HG02642 (cell line): ENCODE results near the gene AGAP1.

Experiments used
- ATAC-seq: cut with Tn5 transposase; IDR thresholded peaks from one replicate; pipeline ENCODE4 v1.9.1; 2021; ENCODE audit warnings: mild to moderate bottlenecking; ENCODE audit not compliant: unreplicated experiment, poor library complexity

AGAP1 gene

DNA sequence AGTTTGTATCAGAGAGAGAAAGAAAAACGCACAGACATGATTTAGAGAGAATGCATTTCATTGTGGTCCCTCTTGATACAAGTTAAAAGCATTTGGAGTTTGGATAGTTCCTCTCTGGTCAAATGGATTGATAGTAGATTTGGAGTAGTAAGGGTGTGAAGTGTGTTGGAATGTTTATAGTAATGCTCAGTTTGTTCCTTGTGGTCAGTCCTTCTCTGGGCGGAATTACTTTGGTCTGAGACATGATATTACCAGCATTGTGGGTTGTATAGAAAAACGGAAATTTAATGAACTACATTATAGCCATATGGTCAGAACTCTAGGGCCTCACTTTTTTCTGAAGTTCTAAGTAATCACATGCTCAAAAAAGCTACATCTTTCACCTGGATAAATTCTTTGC is 178.9 kb downstream of the AGAP1 start:
- ATAC-seq: no peak

DNA sequence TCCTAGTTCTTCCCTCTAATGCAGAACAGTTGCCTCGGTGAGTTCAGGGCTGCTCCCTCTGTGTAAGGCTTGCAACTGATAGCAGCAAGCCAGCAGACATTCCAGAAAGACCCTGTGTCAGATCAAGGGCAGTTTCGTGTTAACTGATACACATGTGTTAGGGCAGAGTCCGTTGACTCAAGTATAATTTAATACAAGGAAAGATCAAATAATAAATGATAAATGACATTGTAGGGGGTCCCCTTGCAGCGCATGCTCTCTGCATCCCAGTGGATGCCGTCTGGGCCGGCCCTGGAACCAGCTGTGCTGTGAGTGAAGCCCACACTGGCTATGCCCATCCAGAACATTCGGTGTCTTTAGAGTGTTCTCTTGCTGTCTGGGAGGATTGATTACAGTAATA is 180.3 kb downstream of the AGAP1 start:
- no peak for ATAC-seq

DNA sequence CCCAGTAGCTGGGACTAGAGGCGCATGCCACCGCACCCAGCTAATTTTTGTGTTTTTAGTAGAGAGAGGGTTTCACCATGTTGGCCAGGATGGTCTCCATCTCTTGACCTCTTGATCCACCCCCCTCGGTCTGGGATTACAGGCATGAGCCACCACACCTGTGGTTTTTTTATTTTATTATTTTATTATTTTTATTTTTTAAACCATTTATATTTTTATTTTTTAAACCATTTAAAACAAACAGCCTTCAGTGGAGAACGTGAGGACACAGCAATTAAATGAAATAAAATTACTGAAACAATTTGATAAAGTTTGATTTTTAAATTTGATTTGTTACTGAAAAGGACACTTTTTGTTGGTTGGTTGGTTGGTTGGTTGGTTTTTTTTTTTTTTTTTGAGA is 181.0 kb downstream of the AGAP1 start:
- no peak for ATAC-seq

DNA sequence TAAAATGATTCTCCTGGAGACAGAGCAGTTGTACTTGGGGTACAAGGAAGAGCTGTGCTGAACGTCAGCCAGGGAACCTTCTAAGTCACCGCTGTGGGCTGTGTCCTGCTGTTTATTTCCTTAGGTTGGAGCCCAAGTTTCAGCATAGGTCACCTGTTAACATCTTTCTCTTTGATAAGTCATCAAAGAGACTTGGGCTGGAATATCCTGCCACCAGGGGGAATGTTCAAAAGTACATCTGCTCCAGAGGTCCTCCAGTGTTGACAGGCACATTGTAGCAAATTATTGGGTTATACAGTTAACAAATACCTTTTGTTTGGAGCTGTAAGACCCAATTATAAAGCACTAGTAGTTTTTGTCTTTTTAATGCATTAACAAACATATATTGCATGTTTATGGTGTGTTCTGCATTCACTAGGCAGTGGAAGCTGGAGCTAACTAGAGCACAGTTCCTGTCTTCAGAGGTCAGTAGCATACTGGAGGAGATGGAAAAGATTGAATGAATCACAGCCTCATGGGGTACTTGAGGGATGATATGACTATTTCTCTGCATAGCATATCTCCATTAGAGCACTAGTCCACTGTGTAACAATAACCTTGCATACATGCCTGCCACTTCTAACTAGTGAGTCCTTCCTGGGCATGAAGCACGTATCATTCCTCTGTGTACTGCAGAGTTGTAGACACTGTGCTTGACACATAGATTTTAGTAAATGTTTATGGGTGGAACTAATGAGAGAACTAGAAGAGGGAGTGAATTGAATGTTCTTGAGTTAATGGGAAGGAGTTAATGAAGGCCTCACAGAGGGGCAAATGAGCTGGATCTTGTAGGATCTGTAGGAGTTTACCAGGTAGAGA is 182.1 kb downstream of the AGAP1 start:
- ATAC-seq: no peak

DNA sequence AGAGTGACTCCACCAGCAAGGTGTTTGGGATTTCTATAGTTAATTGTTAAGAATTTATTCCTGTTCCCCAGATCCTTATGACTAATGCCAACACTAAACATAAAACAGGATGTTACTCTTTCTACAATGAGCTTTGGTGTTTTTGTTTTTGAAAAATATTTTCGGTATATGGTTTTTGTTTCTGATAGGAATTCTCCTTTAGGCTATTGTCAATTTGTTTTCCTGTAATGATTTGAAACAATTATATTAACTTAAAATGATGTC is 182.6 kb downstream of the AGAP1 start:
- ATAC-seq: no peak

DNA sequence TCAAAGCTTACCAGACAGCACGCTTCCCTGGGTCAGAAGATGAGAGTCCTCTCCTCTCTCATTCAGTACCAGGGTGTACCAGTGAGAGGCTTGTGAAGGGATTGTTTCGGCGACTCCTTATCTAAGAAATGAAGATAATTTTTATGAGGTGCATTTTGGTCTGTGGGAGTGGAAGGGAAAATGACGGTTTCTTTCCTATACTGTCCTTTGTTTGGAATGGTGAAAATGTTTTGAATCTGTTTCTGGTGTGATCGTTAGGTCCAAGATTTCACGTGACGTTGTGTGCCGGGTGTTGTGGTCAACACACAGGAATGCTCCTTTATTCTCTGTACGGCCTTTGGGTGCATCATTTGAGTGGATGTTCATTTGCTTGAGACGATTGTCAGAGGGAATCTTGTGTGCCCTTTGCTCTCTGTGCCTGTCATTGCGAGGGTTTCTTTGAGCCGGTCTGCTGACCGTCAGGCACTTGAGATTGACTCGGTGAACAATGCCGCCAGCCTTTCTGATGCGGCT is 183.5 kb downstream of the AGAP1 start:
- no peak for ATAC-seq

DNA sequence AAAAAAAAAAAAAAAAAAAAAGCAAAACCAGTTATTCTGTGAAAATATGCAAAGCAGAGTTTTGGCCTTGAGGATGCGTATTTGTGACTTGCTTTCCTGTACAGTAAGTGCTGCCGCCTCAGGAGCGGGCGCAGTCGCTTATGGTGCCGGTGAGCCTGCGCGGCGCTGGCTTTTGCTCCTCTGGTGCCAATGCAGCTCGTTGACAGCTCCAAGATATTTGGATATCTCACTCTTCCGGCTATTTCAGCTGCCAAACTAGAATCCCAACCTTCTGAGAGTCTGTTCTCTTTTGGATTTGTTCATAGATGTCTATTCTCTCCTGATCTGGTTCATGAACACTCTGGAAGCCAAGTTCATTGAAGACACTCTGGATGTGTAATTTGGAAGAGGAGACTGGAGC is 184.1 kb downstream of the AGAP1 start:
- ATAC-seq: no peak

DNA sequence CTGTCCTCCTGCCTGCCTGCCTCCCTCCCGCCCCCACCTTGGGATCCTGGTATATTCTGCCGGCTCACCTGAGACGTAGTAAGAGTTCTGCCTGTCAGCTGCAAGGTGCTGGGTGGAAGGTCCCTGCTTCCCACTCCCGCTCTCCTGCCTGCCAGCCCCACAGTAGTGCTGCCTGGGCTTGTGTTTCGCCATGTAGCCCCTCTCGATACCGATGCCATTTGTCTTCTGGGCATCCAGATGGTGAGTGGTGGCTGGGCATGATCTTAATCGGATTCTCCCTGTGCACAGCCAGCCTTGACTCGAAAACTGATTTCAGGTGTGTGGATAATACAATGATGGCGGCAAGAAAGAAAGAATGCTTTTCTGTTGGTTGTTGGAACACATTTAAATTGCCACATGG is 184.9 kb downstream of the AGAP1 start:
- no peak for ATAC-seq

DNA sequence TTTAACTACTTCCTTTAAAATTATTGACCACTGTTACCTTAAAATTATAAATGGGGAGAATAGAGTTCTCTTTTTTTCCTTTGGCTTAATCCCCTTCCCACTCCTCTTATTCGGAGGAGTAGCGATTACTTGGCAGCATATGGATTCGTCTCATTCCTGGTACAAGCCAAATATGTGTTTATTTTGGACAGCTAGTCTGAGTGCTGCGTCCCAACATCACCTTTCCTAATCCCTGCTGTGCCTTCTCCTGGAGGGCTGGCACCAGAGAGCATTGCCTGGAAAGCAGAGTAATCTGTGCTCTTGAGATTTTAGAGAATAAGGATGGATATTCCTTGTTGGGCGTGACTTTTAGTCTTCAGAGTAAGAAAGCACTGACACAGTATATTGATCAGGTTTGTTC is 185.6 kb downstream of the AGAP1 start:
- no peak for ATAC-seq

DNA sequence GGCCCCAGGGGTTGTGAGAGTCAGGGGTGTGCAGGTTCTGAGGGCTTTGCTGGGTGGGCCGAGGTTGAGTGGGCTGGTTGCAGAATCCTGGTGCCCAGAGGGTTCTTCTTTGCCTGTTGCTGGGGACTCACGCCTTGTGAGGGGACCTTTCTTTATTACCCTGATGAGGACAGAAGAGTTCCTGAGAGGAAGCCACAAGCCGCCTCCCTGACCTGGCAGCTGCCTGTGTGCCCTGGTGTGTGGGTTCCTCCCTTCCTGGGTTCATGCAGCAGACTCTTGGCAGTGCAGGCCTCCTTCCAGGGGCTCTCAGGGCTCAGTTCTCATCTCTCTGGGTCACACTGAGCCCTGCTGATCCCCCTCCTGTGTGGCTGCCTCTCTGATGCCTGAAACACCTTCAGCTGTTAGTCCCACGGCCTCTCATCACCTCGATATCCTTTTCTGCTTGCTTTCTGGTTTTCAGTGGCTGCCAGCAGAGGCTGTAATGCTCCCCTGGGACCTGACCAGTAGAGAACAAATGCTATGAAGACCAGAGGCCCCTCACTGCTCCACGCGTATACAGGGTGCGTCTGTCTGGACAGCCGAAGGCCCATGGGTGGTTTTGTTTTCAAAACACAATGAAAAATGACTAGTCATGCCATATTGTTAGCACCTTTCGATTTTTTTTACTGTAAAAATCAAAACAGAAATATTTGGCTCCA is 191.3 kb downstream of the AGAP1 start:
- ATAC-seq: no peak

DNA sequence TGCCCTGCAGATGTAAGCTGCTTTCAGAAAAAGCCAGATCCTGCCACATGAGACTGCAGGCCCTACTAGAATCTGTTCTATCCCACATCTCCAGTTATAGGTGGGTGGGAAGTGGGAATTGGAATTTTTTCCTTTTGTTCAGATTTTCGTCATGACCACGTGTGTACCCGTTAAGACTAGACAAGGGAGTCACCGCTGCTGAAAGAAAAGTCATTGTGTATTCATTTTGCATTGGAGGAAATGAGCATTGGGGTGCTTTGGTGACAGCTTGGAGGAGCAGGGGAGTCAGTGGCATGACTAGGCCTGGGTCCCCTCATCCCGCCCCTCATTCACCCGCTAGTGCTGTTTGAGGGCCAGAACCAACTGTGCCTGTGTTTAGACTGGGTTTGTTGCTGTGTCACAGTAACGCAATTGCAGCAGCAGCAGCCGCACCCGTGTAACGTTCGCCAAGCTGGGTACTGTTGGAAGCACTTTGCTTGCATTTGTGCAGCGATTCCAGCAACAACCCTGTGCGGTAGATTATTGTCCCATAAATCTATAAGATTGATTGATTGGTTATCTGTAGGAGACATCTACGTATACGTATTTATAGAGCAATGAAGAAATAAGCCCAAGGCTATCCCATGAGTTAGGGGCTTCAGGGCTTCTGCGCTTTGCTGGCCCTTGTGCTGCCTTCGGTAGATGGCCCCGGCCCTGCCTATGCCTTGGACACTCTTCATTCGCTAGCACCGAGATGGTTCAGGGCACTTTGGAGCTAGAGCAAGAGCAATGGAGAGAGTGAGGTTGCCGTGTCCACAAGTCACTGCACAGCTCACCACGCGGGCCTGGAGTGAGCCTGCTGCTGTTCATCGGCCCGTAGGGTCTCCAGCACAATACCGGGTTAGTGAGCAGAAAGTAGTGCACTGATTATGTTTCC is 194.9 kb downstream of the AGAP1 start:
- no peak for ATAC-seq

DNA sequence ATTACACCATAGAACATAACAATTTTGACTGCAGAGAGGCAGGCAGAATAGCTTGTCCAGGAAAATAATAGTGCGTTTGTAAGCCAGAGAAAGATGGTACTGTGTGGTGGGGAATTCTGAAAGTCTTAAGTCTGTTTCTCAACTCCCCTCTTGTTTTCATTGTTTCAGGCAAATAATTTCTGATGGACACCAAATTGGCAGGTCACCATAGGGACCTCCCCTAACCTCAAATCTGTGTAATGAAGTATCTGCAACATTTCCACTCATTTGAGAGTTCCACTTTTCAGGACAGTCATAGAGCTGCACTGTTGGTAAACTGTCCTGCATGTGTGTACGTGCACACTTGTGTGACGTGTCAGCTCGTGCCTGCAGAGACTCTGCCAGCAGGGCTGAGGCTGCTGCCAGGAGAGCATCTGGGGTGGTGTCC is 195.6 kb downstream of the AGAP1 start:
- no peak for ATAC-seq

DNA sequence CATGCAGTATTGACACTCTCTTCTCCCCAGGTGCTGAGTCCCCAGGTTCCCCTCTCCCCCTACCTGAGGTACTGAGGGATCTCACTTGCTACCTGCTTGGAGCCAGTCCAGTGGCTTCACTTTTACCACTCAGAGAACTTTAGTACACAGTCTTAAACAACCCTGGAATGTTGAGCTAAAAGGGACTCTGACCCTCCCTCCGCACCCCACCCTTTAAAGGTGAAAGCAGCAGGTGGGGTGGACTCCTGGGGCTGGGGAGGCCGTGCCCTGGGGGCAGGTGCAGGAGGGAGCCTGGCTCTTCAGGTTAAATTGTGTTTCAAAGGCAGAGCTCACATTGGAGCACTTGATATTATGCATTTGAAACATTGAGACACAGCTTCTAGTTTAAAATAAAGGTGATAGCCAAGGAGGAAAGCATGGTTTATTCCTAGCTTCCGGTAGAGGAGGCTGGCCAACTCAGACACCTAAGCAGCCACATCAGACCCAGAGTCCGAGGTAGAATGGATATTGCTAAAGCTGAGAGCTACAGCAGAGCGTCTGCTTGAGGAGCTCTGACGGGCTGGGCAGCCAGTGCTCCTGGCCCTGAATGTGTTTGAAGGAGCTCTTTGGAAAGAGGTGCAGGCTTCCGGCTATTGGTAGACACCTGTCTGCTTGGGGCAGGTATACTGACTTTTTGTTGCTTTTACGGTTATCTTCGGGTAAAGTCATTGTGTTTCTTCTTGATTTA is 196.4 kb downstream of the AGAP1 start:
- no peak for ATAC-seq

DNA sequence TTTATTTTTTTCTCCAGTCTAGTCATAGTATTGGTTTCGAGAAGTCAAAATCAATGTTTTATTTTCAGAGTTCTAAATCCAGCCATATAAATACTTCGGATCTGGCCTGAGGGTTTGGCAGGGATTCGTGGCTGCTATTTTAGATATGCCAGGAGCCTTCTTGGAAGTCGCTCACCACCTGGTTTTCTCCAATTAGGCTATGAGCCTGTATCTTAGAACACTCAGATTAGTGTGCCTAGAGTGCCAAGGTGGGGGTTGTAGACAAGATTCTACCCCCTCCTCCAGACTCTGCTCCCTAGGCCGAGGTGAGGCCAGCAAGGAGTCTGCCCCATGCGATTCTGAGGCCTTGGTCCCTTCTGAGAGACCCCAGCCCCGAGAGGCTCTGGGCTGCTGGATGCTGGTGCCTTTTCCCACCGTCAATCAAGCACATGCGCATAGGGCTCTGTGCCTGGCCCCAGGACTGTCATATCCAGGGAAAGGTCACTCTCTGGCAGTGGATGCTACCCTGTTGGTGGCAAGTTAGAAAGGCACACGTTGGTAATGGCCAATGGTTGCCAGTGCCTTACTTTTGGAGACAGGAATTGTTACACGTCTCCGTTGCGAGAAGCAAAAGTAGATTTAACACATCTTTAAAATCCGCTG is 197.1 kb downstream of the AGAP1 start:
- ATAC-seq: no peak

DNA sequence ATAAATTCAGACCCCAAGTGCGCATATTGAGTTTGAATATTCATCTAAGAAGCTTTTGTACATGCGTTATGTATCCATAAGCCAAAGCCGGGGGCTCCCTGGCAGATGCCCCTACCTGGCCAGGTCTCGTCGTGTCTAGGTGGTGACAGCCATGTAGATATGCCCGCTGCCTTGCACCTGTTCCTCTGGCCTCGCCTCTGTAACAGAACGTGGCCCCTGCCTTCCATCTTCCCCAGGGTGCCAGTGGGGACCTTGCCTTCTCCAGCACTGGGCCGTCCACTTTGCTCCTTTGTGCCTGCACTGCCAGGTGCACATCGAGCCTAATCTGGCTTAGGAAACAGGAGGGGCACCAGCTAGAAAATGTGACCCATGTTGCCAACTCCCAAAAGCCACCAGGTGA is 198.2 kb downstream of the AGAP1 start:
- no peak for ATAC-seq

DNA sequence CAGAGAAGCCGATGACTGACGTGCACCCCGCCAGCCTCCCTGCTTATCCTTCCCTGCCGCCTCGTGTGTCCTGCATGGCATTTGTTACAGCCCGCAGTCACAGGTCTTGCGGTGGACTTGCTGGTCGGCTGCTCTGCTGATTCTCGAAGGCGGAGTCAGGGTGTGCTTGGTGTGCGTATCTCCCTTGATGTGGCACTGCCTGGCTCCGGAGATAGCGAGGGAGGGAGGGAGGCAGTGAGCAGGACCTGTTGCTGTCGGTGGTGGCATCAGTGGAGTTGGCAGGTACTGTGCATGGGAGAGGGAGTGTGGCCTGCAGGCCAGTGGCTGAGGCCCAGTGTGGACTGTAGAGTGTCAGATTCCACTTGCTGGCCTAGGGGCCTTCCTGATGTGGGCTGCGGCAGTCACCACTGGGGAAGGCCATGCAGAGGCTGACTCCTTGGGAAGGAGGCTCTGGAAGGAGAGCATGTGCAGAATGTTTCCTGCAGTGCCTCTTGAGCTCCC is 198.9 kb downstream of the AGAP1 start:
- no peak for ATAC-seq

DNA sequence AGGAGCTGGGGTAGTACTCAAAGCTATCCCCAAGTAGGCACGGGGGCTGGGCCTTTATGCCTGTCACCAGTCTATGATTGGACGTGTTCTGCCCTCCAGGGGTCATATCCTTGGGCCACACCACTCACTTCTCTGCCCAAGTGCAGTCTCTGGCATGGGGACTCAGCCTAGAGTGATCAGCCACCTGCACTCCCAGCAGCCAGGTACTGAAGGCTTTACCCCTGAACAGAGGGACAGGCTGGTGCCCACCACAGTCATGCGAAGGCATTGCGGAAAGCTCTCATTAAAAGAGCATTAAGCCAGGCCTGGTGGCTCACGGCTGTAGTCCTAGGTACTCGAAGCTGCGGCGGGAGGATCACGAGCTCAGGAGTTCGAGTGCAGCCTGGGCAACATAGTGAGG is 199.4 kb downstream of the AGAP1 start:
- no peak for ATAC-seq

DNA sequence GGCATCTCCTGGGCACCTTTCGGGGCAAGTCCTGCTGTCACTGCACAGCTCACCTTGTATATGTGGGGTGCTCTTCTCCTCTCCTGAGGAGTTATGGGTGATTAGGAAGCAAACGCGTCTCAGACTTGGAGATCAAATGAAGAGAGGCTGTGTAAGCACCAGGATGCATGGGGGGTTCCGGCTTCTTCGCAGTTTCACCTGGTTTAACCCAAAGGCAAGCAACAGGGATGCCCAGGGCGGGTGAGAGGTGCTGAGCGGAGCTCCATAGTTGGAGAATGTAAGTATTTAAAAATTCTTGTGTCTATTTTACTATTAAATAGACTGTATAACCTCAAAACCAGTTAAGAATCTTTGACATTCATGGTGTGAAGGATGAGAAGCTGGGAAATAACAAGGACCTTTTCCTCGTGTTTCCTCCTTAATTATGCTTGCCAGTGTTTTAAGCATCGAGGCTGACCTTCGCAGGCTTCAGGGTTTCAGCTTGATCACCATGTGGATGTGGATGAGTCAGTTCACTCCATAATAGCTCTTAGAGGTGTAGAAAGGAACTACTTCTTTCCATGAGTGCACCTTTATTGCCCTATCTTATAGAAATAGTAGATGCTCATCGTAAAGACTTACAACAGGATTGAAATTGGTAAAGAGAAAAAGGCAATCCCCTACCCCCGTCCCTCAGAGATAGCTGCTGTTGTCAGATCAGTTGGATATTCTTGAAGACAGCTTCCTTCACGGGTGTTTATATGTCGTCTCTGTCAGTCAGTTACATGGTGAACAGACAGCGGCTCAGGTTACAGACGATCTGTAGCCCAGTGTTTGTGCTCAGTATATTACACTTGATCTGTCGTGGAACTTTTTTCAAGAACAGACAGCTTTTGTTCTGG is 201.1 kb downstream of the AGAP1 start:
- ATAC-seq: no peak

DNA sequence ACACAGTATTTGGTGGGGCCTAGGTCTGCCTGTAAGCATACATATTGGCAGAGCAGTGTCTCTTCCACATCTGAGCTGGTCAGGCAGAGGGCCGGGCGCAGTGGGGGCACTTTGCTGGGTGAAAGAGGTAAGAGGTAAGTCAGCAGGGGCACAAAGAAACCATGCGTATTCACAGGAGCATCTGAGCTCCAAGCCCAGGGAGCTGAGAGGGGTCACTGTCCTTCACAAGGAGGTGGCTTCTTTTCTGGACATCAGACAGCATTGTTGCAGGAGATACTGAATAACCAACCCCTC is 201.7 kb downstream of the AGAP1 start:
- ATAC-seq: no peak
